Smooth muscle cell (in vitro differentiated cells): ENCODE data around the gene CNR2. TPM values are rescaled to one million over a fixed set of nuclear protein-coding genes. Genes with fewer than 3 reads are reported as not detected.
"Not testable (repeated sequence)": the region's sequence is repeated elsewhere in the genome, so short reads cannot be mapped to it uniquely, and the experiment has no call there.

Experiments used
- DNase-seq: peaks from one replicate; lab custom pipeline; 2025; ENCODE audit not compliant: unreplicated experiment; lab: John Stamatoyannopoulos, UW
- H2AFZ ChIP-seq: fragments of 200-600 bp; sonication (generic); 2 replicates; pipeline ENCODE4 v1.6.0; 2016; ENCODE audit warnings: antibody characterized with exemption, low read depth, mild to moderate bottlenecking
- H3F3A ChIP-seq: fragments of 200-600 bp; sonication (generic); 2 replicates; pipeline ENCODE4 v1.6.0; 2017; ENCODE audit warnings: antibody characterized with exemption, low read depth
- H3K27ac ChIP-seq: fragments of 200-600 bp; sonication (generic); 2 replicates; pipeline ENCODE4 v1.5.1; 2016; ENCODE audit warnings: low read depth, mild to moderate bottlenecking
- H3K27me3 ChIP-seq: fragments of 200-600 bp; sonication (generic); 2 replicates; pipeline ENCODE4 v1.6.1; 2016; ENCODE audit warnings: low read depth, mild to moderate bottlenecking
- H3K36me3 ChIP-seq: fragments of 200-600 bp; sonication (generic); 2 replicates; pipeline ENCODE4 v1.5.1; 2016; ENCODE audit warnings: low read depth
- H3K4me1 ChIP-seq: fragments of 200-600 bp; sonication (generic); 2 replicates; pipeline ENCODE4 v1.5.1; 2016; ENCODE audit warnings: low read depth
- H3K4me2 ChIP-seq: fragments of 200-600 bp; sonication (generic); 2 replicates; pipeline ENCODE4 v1.6.0; 2016; ENCODE audit warnings: mild to moderate bottlenecking
- H3K4me3 ChIP-seq: fragments of 200-600 bp; sonication (generic); 2 replicates; pipeline ENCODE4 v1.5.1; 2016; ENCODE audit warnings: mild to moderate bottlenecking
- H3K79me2 ChIP-seq: fragments of 200-600 bp; sonication (generic); 2 replicates; pipeline ENCODE4 v1.6.0; 2016; ENCODE audit warnings: low read depth, mild to moderate bottlenecking
- H3K9ac ChIP-seq: fragments of 200-600 bp; sonication (generic); 2 replicates; pipeline ENCODE4 v1.6.0; 2016; ENCODE audit warnings: low read depth
- H3K9me3 ChIP-seq: fragments of 200-600 bp; sonication (generic); replicated peaks from 2 replicates; pipeline ENCODE4 v1.5.1; 2016; ENCODE audit warnings: low read depth
- H4K20me1 ChIP-seq: fragments of 200-600 bp; sonication (generic); 2 replicates; pipeline ENCODE4 v1.6.0; 2016; ENCODE audit warnings: low read depth
- CTCF ChIP-seq: fragments of 200-600 bp; sonication (generic); IDR thresholded peaks from 2 replicates; pipeline ENCODE4 v1.5.1; 2017; ENCODE audit warnings: borderline replicate concordance, mild to moderate bottlenecking, antibody characterized with exemption; ENCODE audit not compliant: insufficient read depth, poor library complexity, severe bottlenecking
- WGBS: methylation state at CpG from one replicate; pipeline ENCODE4 v1.1.7; 2016; ENCODE audit warnings: low lambda C conversion rate; 5-methylcytosine and 5-hydroxymethylcytosine counted together
- polyA plus RNA-seq: library from polyadenylated mRNA; unstranded; fragments of >200 nt; fragmentation: Nextera tagmentation; extraction: Ambion mirVana; gene quantifications from 2 replicates; pipeline ENCODE4 v1.2.1, GENCODE V29; 2016
- total RNA-seq: library from RNA; depleted of rRNA; stranded (reverse); fragments of >200 nt; gene quantifications from 2 replicates; pipeline ENCODE4 v1.2.3, GENCODE V29; 2014

CNR2 gene
- total and polyA plus RNA-seq, 2 experiments from 2014 or later = not detected

GRCh38 chr1:23848673-23849616 lies 64.2 kb downstream of the CNR2 start:
- Histone ChIP-seq H3K27ac (no peak overlapping the region), H3K4me2 (no peak overlapping the region), H3K27me3 (no peaks in the 10 kb centered on the region), H3K36me3 (no peaks in the 10 kb centered on the region), H3K4me1 (no peaks in the 10 kb centered on the region), H2AFZ (no peak overlapping the region), H3K4me3 (no peak overlapping the region), H4K20me1 (no peaks in the 10 kb centered on the region), H3K9me3 (no peaks in the 10 kb centered on the region), H3K9ac (no peak overlapping the region), H3K79me2 (no peaks in the 10 kb centered on the region), H3F3A (no peaks in the 10 kb centered on the region)
- no peak for DNase-seq
- WGBS = 88% methylated on average over 11 of the region's 12 CpGs
- no peak for TF ChIP-seq CTCF

- H3K4me3 ChIP-seq, H3K4me2 ChIP-seq, H4K20me1 ChIP-seq, H3K9ac ChIP-seq, H3K4me1 ChIP-seq, H3K79me2 ChIP-seq, H3K27ac ChIP-seq, H2AFZ ChIP-seq, H3K9me3 ChIP-seq, H3F3A ChIP-seq, H3K27me3 ChIP-seq, H3K36me3 ChIP-seq, DNase-seq: not testable (repeated sequence)
- 95% methylated on average over 2 of the region's 2 CpGs for WGBS
Observed at GRCh38 chr1:23847482-23848095, 65.6 kb downstream of the CNR2 start.

- no peaks in the 10 kb centered on the region for H3K36me3 ChIP-seq
- H3K4me1 ChIP-seq = no peaks in the 10 kb centered on the region
- TF ChIP-seq CTCF = no peak
- H3K27me3 ChIP-seq = peaks cover 4% of the 10 kb centered on the region
- H3F3A ChIP-seq = no peaks in the 10 kb centered on the region
- no peak overlapping the region for H2AFZ ChIP-seq
- WGBS = 92% methylated on average over 2 of the region's 2 CpGs
- no peaks in the 10 kb centered on the region for H3K79me2 ChIP-seq
- no peaks in the 10 kb centered on the region for H4K20me1 ChIP-seq
- H3K4me2 ChIP-seq = no peak overlapping the region
- no peak overlapping the region for H3K9ac ChIP-seq
- H3K4me3 ChIP-seq = no peak overlapping the region
- H3K27ac ChIP-seq = no peak overlapping the region
- no peaks in the 10 kb centered on the region for H3K9me3 ChIP-seq
- no peak for DNase-seq
Observed at GRCh38 chr1:23845163-23845562, 68.0 kb downstream of the CNR2 start.

- Histone ChIP-seq H3K9ac (no peak overlapping the region), H3K4me1 (peaks cover 3% of the 10 kb centered on the region), H2AFZ (no peak overlapping the region), H3K36me3 (no peaks in the 10 kb centered on the region), H3K79me2 (no peaks in the 10 kb centered on the region), H3K27ac (no peak overlapping the region), H3K27me3 (peaks cover 4% of the 10 kb centered on the region), H3K4me3 (no peak overlapping the region), H3K9me3 (no peaks in the 10 kb centered on the region), H3K4me2 (no peak overlapping the region), H3F3A (no peaks in the 10 kb centered on the region), H4K20me1 (no peaks in the 10 kb centered on the region)
- no peak for TF ChIP-seq CTCF
- 90% methylated on average over 5 of the region's 5 CpGs for WGBS
- no peak for DNase-seq
Observed at GRCh38 chr1:23843644-23844043, 69.5 kb downstream of the CNR2 start.
